K562 (cell line): ENCODE results near the gene SHISAL1. TPM values are rescaled to one million over a fixed set of nuclear protein-coding genes. Genes with fewer than 3 reads are reported as not detected.

ENCODE experiments used
- ATAC-seq: fragments of 200-7000 bp; cut with Tn5 transposase; 3 replicates; pipeline ENCODE4 v1.9.1; 2020; ENCODE audit warnings: moderate library complexity
- BruUV-seq: library from RNA; stranded (reverse); fragments of 400-500 nt; replicated peaks from 2 replicates; lab custom pipeline; 2021; lab: Mats Ljungman, UMichigan
- CTCF ChIA-PET: fragments of 300-600 bp; formaldehyde crosslinking; extraction: SDS; loops from one replicate; lab custom pipeline; 2021; ENCODE audit warnings: low intra/inter-chr PET ratio; lab: Yijun Ruan, JAX
- POLR2A ChIA-PET: fragments of 300-600, 350-650 bp; sonication (Branson Sonifier 250); formaldehyde crosslinking; extraction: SDS; loops from one replicate; lab custom pipeline; 2021; ENCODE audit warnings: antibody characterized with exemption, inconsistent platforms; lab: Yijun Ruan, JAX
- DNase-seq, 4 experiments: peaks; one replicate each; pipeline versions ENCODE4 v3.0.0 to v3.0.0-alpha.2; 2011 to 2018; ENCODE audit warnings: low spot score in 3 of 4, mixed read lengths in 3 of 4; ENCODE audit errors: extremely low read depth in 1 of 4
- FAIRE-seq: peaks from 2 replicates; lab custom pipeline; 2011; peaks lifted over from hg19 to GRCh38; lab: Jason Lieb, UNC
- H2AFZ ChIP-seq: 2 replicates; pipeline ENCODE4 v1.6.0; 2011; ENCODE audit warnings: low read depth, low read length, control low read depth, inconsistent platforms
- H3K27ac ChIP-seq: fragments of 200-600 bp; 3 replicates; pipeline ENCODE4 v1.8.0; 2011; ENCODE audit warnings: low read depth, mild to moderate bottlenecking, control low read depth, inconsistent platforms, low read length, moderate library complexity, mixed read lengths; ENCODE audit errors: extremely low read depth
- H3K27me3 ChIP-seq, 2 experiments: fragments of 300-600 bp in 1 of 2; 2 replicates in 1 of 2; 3 replicates in 1 of 2; pipeline versions ENCODE4 v1.6.0 to v1.8.0; 2011; ENCODE audit warnings: inconsistent platforms in 2 of 2, low read length in 2 of 2, mild to moderate bottlenecking in 1 of 2, mixed read lengths in 1 of 2, moderate library complexity in 1 of 2; ENCODE audit not compliant: control insufficient read depth in 2 of 2, insufficient read depth in 2 of 2
- H3K36me3 ChIP-seq: fragments of 300-600 bp; 3 replicates; pipeline ENCODE4 v1.8.0; 2011; ENCODE audit warnings: mild to moderate bottlenecking, low read length, inconsistent platforms; ENCODE audit not compliant: control insufficient read depth, insufficient read depth
- H3K4me1 ChIP-seq, 2 experiments: fragments of 200-600 bp in 1 of 2; replicated peaks in 1 of 2; 2 replicates in 1 of 2; 3 replicates in 1 of 2; pipeline versions ENCODE4 v1.5.1 to v1.8.0; 2011; ENCODE audit warnings: inconsistent platforms in 2 of 2, low read length in 2 of 2, mild to moderate bottlenecking in 1 of 2, mixed read lengths in 1 of 2, moderate library complexity in 1 of 2; ENCODE audit not compliant: control insufficient read depth in 2 of 2, insufficient read depth in 2 of 2
- H3K4me2 ChIP-seq: 2 replicates; pipeline ENCODE4 v1.6.1; 2011; ENCODE audit warnings: low read length, control low read depth, inconsistent platforms, mixed read lengths; ENCODE audit not compliant: insufficient read depth
- H3K4me3 ChIP-seq: fragments of 200-600 bp; sonication (generic), shearing (Covaris generic); 2 replicates; pipeline ENCODE4 v1.5.1; 2016; ENCODE audit warnings: control low read depth, inconsistent platforms
- H3K79me2 ChIP-seq: fragments of 200-600 bp; 3 replicates; pipeline ENCODE4 v1.8.0; 2011; ENCODE audit warnings: low read length, inconsistent platforms; ENCODE audit not compliant: control insufficient read depth, insufficient read depth
- H3K9ac ChIP-seq, 2 experiments: 2 replicates each; pipeline versions ENCODE4 v1.6.0 to v1.6.1; 2011; ENCODE audit warnings: low read depth in 2 of 2, low read length in 2 of 2, control low read depth in 1 of 2, inconsistent platforms in 1 of 2, mild to moderate bottlenecking in 1 of 2, mixed read lengths in 1 of 2; ENCODE audit not compliant: insufficient read depth in 1 of 2
- H3K9me1 ChIP-seq: one replicate; pipeline ENCODE4 v1.6.0; 2011; ENCODE audit warnings: inconsistent platforms, mild to moderate bottlenecking, low read length, moderate library complexity; ENCODE audit not compliant: control insufficient read depth, insufficient read depth
- H3K9me3 ChIP-seq: replicated peaks from 2 replicates; pipeline ENCODE4 v1.5.1; 2011; ENCODE audit warnings: low read depth, low read length, inconsistent platforms; ENCODE audit not compliant: control insufficient read depth, insufficient read depth
- H4K20me1 ChIP-seq: replicated peaks from 2 replicates; pipeline ENCODE4 v1.6.1; 2011; ENCODE audit warnings: low read length, inconsistent platforms, mixed read lengths; ENCODE audit not compliant: control insufficient read depth, insufficient read depth
- CBFA2T2 ChIP-seq: fragments of 450-650 bp; conservative IDR thresholded peaks from 2 replicates; pipeline ENCODE4 v1.6.1; 2017; ENCODE audit warnings: mild to moderate bottlenecking
- CHAMP1 ChIP-seq: fragments of 450-650 bp; IDR thresholded peaks from 2 replicates; pipeline ENCODE4 v1.6.1; 2016; ENCODE audit warnings: mild to moderate bottlenecking
- CTCF ChIP-seq, 3 experiments: IDR thresholded peaks in 2 of 3; conservative IDR thresholded peaks in 1 of 3; 2 replicates each; pipeline ENCODE4 v1.5.1; 2011 to 2012; ENCODE audit warnings: low read length in 3 of 3, mild to moderate bottlenecking in 3 of 3, control low read depth in 2 of 3, improper control_type of control experiment in 1 of 3, inconsistent platforms in 1 of 3, low read depth in 1 of 3, mixed read lengths in 1 of 3, moderate library complexity in 1 of 3; ENCODE audit not compliant: insufficient read depth in 2 of 3
- HMGXB4 ChIP-seq: sonication (generic); formaldehyde crosslinking; IDR thresholded peaks from 2 replicates; pipeline ENCODE4 v1.8.1; 2023; ENCODE audit warnings: mild to moderate bottlenecking, missing genetic modification reagents
- HNRNPUL1 ChIP-seq: fragments of 200-400 bp; formaldehyde crosslinking; IDR thresholded peaks from 2 replicates; pipeline ENCODE4 v1.6.1; 2017; ENCODE audit warnings: low read length
- KDM1A ChIP-seq, 2 experiments: fragments of 450-650 bp; IDR thresholded peaks; 2 replicates each; pipeline ENCODE4 v1.6.1; 2016; ENCODE audit warnings: mild to moderate bottlenecking in 2 of 2
- PHF20 ChIP-seq: fragments of 450-650 bp; IDR thresholded peaks from 2 replicates; pipeline ENCODE4 v1.6.1; 2018; ENCODE audit not compliant: partially characterized antibody
- SMARCA4 ChIP-seq: fragments of 450-650 bp; IDR thresholded peaks from 2 replicates; pipeline ENCODE4 v1.6.1; 2016
- SMARCA5 ChIP-seq: fragments of 450-650 bp; IDR thresholded peaks from 2 replicates; pipeline ENCODE4 v1.6.1; 2016
- TAF1 ChIP-seq: IDR thresholded peaks from 2 replicates; pipeline ENCODE4 v1.6.1; 2011; ENCODE audit warnings: mild to moderate bottlenecking, low read length, moderate library complexity; ENCODE audit not compliant: insufficient read depth, control insufficient read depth, severe bottlenecking; ENCODE audit errors: extremely low read depth
- USF2 ChIP-seq: sonication (generic); formaldehyde crosslinking; IDR thresholded peaks from 2 replicates; pipeline ENCODE4 v1.5.0; 2020; ENCODE audit warnings: missing genetic modification reagents
- ZFPM2 ChIP-seq: fragments of 250-450 bp; sonication (Bioruptor Pico); IDR thresholded peaks from 2 replicates; pipeline ENCODE4 v1.5.1; 2022; ENCODE audit warnings: mild to moderate bottlenecking
- ZNF280A ChIP-seq: fragments of 450-650 bp; IDR thresholded peaks from 2 replicates; pipeline ENCODE4 v1.6.1; 2018; ENCODE audit warnings: mild to moderate bottlenecking, low read depth; ENCODE audit not compliant: partially characterized antibody
- WGBS: fragments of 100-300 bp; shearing (Covaris generic); methylation state at CpG from one replicate; pipeline ENCODE4 v1.1.6; 2016; ENCODE audit warnings: low coverage, mixed read lengths; ENCODE audit not compliant: insufficient coverage; ENCODE audit errors: missing lambda C conversion rate; 5-methylcytosine and 5-hydroxymethylcytosine counted together
- in situ Hi-C: fragments of 300-500 bp; cut with MboI; formaldehyde crosslinking; loops from 4 replicates; pipeline ENCODE4 v1.15.0; 2018; ENCODE audit warnings: inconsistent platforms, mixed read lengths
- intact Hi-C: fragments of 100-400 bp; cut with micrococcal nuclease; formaldehyde crosslinking; loops from 2 replicates; pipeline ENCODE4 v1.14.2; 2022
- polyA plus RNA-seq, 8 experiments: library from polyadenylated mRNA; depleted of rRNA in 4 of 8; stranded (reverse) in 5 of 8; unstranded in 3 of 8; fragments of >200 nt; fragmentation: Nextera tagmentation in 2 of 8; fragmentation: Illumina TruSeq in 1 of 8; extraction: Ambion mirVana in 2 of 8; extraction: Trizol in 1 of 8; gene quantifications; 2 replicates each; pipeline versions ENCODE4 v1.2.1 to v1.2.3, GENCODE V29; 2011 to 2014; ENCODE audit warnings: inconsistent platforms in 1 of 8, missing spikeins in 1 of 8
- total RNA-seq, 7 experiments: library from RNA; depleted of rRNA in 6 of 7; stranded (reverse); fragments of >200 nt in 6 of 7; fragmentation: Illumina TruSeq in 2 of 7; extraction: Trizol in 2 of 7; gene quantifications; 2 replicates each; pipeline versions ENCODE4 v1.2.1 to v1.2.3, GENCODE V29; 2011 to 2021; ENCODE audit warnings: low replicate concordance in 1 of 7

Gene SHISAL1
- total and polyA plus RNA-seq, 9 of the 15 experiments (the other 6 are each of a cell fraction or from before 2014, with no cell fraction given) = not detected

- H3K36me3 ChIP-seq = no peaks in the 10 kb centered on the region
- no peak overlapping the region for H2AFZ ChIP-seq
- no peaks in the 10 kb centered on the region for H3K4me1 ChIP-seq
- no peaks in the 10 kb centered on the region for H3K9me1 ChIP-seq
- BruUV-seq = no TSS peak
- H3K4me2 ChIP-seq = no peak overlapping the region
- FAIRE-seq (no peak), ATAC-seq (no peak), DNase-seq (no peak)
- peaks cover 0 to 27% of the 10 kb centered on the region in 2 experiments; a peak in 2 of 5 replicates for H3K27me3 ChIP-seq
- 2% methylated on average over 10 of the region's 11 CpGs for WGBS
- H3K9me3 ChIP-seq = no peaks in the 10 kb centered on the region
- no peak overlapping the region for H3K27ac ChIP-seq
- ChIA-PET POLR2A (interaction anchor here (1.6 kb wide), 1 partner anchor 10 kb away, joined by 3 read pairs; no protein-coding TSS in a partner anchor), CTCF (no interaction called here)
- in situ Hi-C loops (no loop called here), intact Hi-C loops (no loop called here)
- no peaks in the 10 kb centered on the region for H4K20me1 ChIP-seq
- H3K9ac ChIP-seq = no peak overlapping the region
- no peak overlapping the region for H3K4me3 ChIP-seq
- no peaks in the 10 kb centered on the region for H3K79me2 ChIP-seq
- no peak for TF ChIP-seq PHF20
- TF ChIP-seq SMARCA5 = no peak
- TF ChIP-seq CTCF (IDR thresholded peaks at IDR 0.05 in 2 of 3, conservative IDR thresholded peaks at IDR 0.05 in 1 of 3; ENCODE audit: insufficient read depth in 2 of 3, low read depth in 1 of 3, low read length in 3 of 3) = no peak
- no peak for TF ChIP-seq ZNF280A
- no peak for TF ChIP-seq TAF1
- no peak for TF ChIP-seq SMARCA4
- no peak for TF ChIP-seq USF2
- TF ChIP-seq CBFA2T2 = no peak
- TF ChIP-seq KDM1A (IDR thresholded peaks at IDR 0.05) = no peak
- TF ChIP-seq HMGXB4 (CRISPR knock-in tag) = no peak
- no peak for TF ChIP-seq CHAMP1
- no peak for TF ChIP-seq HNRNPUL1
- TF ChIP-seq ZFPM2 (CRISPR knock-in tag) = no peak
Observed at GRCh38 chr22:44221710-44222475, 90.9 kb downstream of the SHISAL1 start.
